ENCODE data around the gene STUB1. TPM values are rescaled to one million over a fixed set of nuclear protein-coding genes. Genes with fewer than 3 reads are reported as not detected.
A peak's percentile ranks its signal among the peaks of the same experiment; 100 is the strongest.

Gene STUB1
- total and polyA plus RNA-seq, 2 donors (not counting 3 experiments of a cell fraction or from before 2014, with no cell fraction given), result 107 to 147 TPM

DNA sequence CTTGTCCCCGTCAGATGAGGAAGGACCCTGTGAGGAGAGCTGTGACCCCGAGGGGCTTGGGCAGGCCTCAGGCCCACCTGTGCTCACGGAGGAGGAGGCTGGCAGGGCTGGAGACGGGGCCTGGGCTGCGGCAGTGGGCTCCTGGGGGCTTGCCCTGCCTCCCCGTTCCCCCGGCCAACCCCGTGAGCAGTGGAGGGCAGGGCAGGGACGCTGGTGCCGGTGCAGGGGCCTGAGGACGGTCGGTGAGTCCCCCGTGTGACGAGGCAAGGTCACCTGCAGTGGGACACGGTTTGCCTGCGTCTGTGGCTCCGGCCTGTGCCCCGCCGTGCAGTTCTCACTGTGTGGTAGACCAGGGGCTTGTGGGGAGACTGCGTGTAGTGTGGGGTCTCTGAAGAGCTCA is 20.6 kb upstream of the STUB1 start:
- Histone ChIP-seq H2AFZ (ENCODE audit: low read depth, low read length) (no peak overlapping the region), H3K9ac (replicated peaks; ENCODE audit: extremely low read depth, insufficient read depth, low read length) (no peak overlapping the region), H3K4me2 (ENCODE audit: insufficient read depth, low read length) (no peak overlapping the region), H3K79me2 (ENCODE audit: control insufficient read depth, insufficient read depth, low read length) (no peaks in the 10 kb centered on the region), H3K27ac (ENCODE audit: insufficient read depth, low read depth, low read length) (no peak overlapping the region), H3K9me3 (replicated peaks; ENCODE audit: control insufficient read depth, insufficient read depth, low read length) (no peaks in the 10 kb centered on the region), H3K27me3 (ENCODE audit: control insufficient read depth in 2 of 2, insufficient read depth in 2 of 2, low read length in 2 of 2) (no peaks in the 10 kb centered on the region), H3K4me1 (ENCODE audit: control insufficient read depth, extremely low read depth, insufficient read depth, low read length) (no peaks in the 10 kb centered on the region), H4K20me1 (replicated peaks; ENCODE audit: control insufficient read depth, extremely low read depth, insufficient read depth, low read length) (no peaks in the 10 kb centered on the region), H3K4me3 (replicated peaks in 1 of 3; ENCODE audit: insufficient read depth in 1 of 3, low read depth in 1 of 3, low read length in 3 of 3) (no peak overlapping the region), H3K36me3 (ENCODE audit: control insufficient read depth in 2 of 2, extremely low read depth in 1 of 2, insufficient read depth in 2 of 2, low read length in 2 of 2) (peaks cover 0 to 3% of the 10 kb centered on the region in 2 experiments), H3K9me1 (replicated peaks; ENCODE audit: control insufficient read depth, extremely low read depth, insufficient read depth, low read length) (no peaks in the 10 kb centered on the region)
- DNase-seq (ENCODE audit: low read depth, low spot score) (no peak), FAIRE-seq (no peak)
- TF ChIP-seq, protein P1, sequence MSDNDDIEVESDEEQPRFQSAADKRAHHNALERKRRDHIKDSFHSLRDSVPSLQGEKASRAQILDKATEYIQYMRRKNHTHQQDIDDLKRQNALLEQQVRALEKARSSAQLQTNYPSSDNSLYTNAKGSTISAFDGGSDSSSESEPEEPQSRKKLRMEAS (IDR thresholded peaks at IDR 0.05; ENCODE audit: insufficient read depth, insufficient read length), result no peak
- TF ChIP-seq POLR2AphosphoS5 (IDR thresholded peaks at IDR 0.05; ENCODE audit: insufficient read depth, low read depth, low read length) (no peak), GATA2 (IDR thresholded peaks at IDR 0.05; ENCODE audit: insufficient read depth, insufficient read length, low read depth, low read length) (no peak), EZH2 (IDR thresholded peaks at IDR 0.05; ENCODE audit: borderline replicate concordance, low read depth, low read length, severe bottlenecking) (no peak), FOS (IDR thresholded peaks at IDR 0.05; ENCODE audit: borderline replicate concordance, insufficient read depth, low read length) (no peak)
- intact Hi-C loops (cut with micrococcal nuclease), result loop anchor here (1.0 kb wide), 5 partner anchors 10 to 267 kb away; partner anchors contain the start of gene WDR90
- no TSS peak for BruUV-seq (replicated peaks)
- CTCF ChIA-PET, result interaction anchor here (0.9 to 1.9 kb wide), 8 partner anchors 10 to 81 kb away, joined by 3 to 11 read pairs (median 4); partner anchors contain the start of genes METTL26, RHBDL1 and WDR90
- dilution Hi-C loops (cut with MboI; ENCODE audit: extremely low pct_ligation_motif_present, low sequenced_read_pairs), result no loop called here
- POLR2A ChIA-PET, result no interaction called here

- H3K4me2 ChIP-seq (ENCODE audit: insufficient read depth, low read length), result no peak overlapping the region
- intact Hi-C loops (cut with micrococcal nuclease) (loop anchor here (1.0 kb wide), 5 partner anchors 11 to 268 kb away; partner anchors contain the start of gene WDR90), dilution Hi-C loops (cut with MboI; ENCODE audit: extremely low pct_ligation_motif_present, low sequenced_read_pairs) (no loop called here)
- no peak overlapping the region for H3K27ac ChIP-seq (ENCODE audit: insufficient read depth, low read depth, low read length)
- ChIA-PET CTCF (interaction anchor here (1.0 to 1.9 kb wide), 10 partner anchors 9 to 134 kb away, joined by 3 to 16 read pairs (median 3); partner anchors contain the start of genes METTL26 and WDR90), POLR2A (no interaction called here)
- TF ChIP-seq JUN (IDR thresholded peaks at IDR 0.05; ENCODE audit: borderline replicate concordance, insufficient read depth, insufficient read length, low read depth) (no peak), FOS (IDR thresholded peaks at IDR 0.05; ENCODE audit: borderline replicate concordance, insufficient read depth, low read length) (no peak), MYC (IDR thresholded peaks at IDR 0.05; ENCODE audit: low read depth, low read length) (no peak), EZH2 (IDR thresholded peaks at IDR 0.05; ENCODE audit: borderline replicate concordance, low read depth, low read length, severe bottlenecking) (no peak), POLR2AphosphoS5 (IDR thresholded peaks at IDR 0.05; ENCODE audit: insufficient read depth, low read depth, low read length) (no peak), POLR2A (IDR thresholded peaks at IDR 0.05; ENCODE audit: low read depth, low read length) (no peak), GATA2 (IDR thresholded peaks at IDR 0.05; ENCODE audit: insufficient read depth, insufficient read length, low read depth, low read length) (no peak)
- TF ChIP-seq, protein P2, sequence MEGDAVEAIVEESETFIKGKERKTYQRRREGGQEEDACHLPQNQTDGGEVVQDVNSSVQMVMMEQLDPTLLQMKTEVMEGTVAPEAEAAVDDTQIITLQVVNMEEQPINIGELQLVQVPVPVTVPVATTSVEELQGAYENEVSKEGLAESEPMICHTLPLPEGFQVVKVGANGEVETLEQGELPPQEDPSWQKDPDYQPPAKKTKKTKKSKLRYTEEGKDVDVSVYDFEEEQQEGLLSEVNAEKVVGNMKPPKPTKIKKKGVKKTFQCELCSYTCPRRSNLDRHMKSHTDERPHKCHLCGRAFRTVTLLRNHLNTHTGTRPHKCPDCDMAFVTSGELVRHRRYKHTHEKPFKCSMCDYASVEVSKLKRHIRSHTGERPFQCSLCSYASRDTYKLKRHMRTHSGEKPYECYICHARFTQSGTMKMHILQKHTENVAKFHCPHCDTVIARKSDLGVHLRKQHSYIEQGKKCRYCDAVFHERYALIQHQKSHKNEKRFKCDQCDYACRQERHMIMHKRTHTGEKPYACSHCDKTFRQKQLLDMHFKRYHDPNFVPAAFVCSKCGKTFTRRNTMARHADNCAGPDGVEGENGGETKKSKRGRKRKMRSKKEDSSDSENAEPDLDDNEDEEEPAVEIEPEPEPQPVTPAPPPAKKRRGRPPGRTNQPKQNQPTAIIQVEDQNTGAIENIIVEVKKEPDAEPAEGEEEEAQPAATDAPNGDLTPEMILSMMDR (IDR thresholded peaks at IDR 0.05; ENCODE audit: extremely low read depth in 1 of 2, insufficient read depth in 1 of 2, low read depth in 1 of 2, low read length in 2 of 2), result no peak
- TF ChIP-seq, protein P1 (IDR thresholded peaks at IDR 0.05; ENCODE audit: insufficient read depth, insufficient read length), result no peak
- H3K9ac ChIP-seq (replicated peaks; ENCODE audit: extremely low read depth, insufficient read depth, low read length), result no peak overlapping the region
- H2AFZ ChIP-seq (ENCODE audit: low read depth, low read length), result peak overlapping the region; percentile 25
- H3K79me2 ChIP-seq (ENCODE audit: control insufficient read depth, insufficient read depth, low read length), result no peaks in the 10 kb centered on the region
- H3K4me1 ChIP-seq (ENCODE audit: control insufficient read depth, extremely low read depth, insufficient read depth, low read length), result no peaks in the 10 kb centered on the region
- H3K4me3 ChIP-seq (replicated peaks in 1 of 3; ENCODE audit: insufficient read depth in 1 of 3, low read depth in 1 of 3, low read length in 3 of 3), result no peak overlapping the region
- no peaks in the 10 kb centered on the region for H4K20me1 ChIP-seq (replicated peaks; ENCODE audit: control insufficient read depth, extremely low read depth, insufficient read depth, low read length)
- DNase-seq (ENCODE audit: low read depth, low spot score) (no peak), FAIRE-seq (no peak)
- no peaks in the 10 kb centered on the region for H3K27me3 ChIP-seq (ENCODE audit: control insufficient read depth in 2 of 2, insufficient read depth in 2 of 2, low read length in 2 of 2)
- H3K36me3 ChIP-seq (ENCODE audit: control insufficient read depth in 2 of 2, extremely low read depth in 1 of 2, insufficient read depth in 2 of 2, low read length in 2 of 2), result peaks cover 0 to 3% of the 10 kb centered on the region in 2 experiments
- no peaks in the 10 kb centered on the region for H3K9me3 ChIP-seq (replicated peaks; ENCODE audit: control insufficient read depth, insufficient read depth, low read length)
- H3K9me1 ChIP-seq (replicated peaks; ENCODE audit: control insufficient read depth, extremely low read depth, insufficient read depth, low read length), result no peaks in the 10 kb centered on the region
- no TSS peak for BruUV-seq (replicated peaks)
Measured at GRCh38 chr16:660132-660458, 20.1 kb upstream of the STUB1 start.

Measured in endothelial cell of umbilical vein (primary cell).